Suppressor macrophage treated with lipopolysaccharide for 1 hour (primary cell): ENCODE measurements around the gene ACP3.
A peak's percentile ranks its signal among the peaks of the same experiment; 100 is the strongest.

Experiments
- DNase-seq, 3 donors: peaks; one replicate each; pipeline ENCODE4 v3.0.0-alpha.2; 2020 to 2022

The ACP3 gene

DNA sequence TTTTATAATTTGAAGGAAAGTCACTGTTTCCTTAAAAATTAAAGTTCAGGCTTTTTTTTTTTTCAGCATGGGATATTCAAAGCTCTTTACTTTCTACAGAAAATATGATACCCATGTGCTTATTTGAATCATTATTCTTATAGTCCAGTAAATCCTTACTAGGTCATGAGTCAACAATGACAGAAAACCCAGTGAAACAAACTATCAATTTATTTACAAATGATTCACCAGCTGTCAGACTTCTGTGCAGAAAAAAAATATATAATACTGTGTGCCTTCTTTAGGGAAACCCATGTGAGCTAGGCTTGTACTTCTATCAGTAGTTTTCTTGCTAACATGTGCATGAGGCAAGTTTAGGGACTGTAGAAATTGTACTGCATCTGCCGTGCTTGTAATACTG lies 1.2 kb downstream of the ACP3 start:
- peak; percentile 16 to 74 (median 65) for DNase-seq

DNA sequence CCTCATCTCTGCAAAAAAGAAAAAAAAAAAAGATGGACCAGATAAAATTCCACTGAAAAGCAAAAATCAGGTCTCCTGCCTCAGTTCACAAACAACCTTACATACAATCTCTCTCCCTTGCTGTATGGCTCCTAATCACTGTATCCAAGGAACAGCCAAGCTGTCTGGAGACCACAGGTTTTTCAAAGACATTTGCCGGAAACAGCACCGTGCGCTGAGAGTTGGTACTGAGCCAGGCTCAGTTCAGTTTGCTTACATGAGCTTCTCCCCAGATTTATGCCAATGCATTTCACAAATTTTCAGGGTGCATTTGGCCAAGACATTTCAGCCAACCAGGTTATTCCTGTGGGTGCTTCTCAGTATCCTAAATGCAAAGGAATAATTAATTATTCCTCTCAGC lies 4.1 kb downstream of the ACP3 start:
- no peak for DNase-seq

GRCh38 chr3:132325103-132325606 lies 7.9 kb downstream of the ACP3 start:
- no peak for DNase-seq

DNA sequence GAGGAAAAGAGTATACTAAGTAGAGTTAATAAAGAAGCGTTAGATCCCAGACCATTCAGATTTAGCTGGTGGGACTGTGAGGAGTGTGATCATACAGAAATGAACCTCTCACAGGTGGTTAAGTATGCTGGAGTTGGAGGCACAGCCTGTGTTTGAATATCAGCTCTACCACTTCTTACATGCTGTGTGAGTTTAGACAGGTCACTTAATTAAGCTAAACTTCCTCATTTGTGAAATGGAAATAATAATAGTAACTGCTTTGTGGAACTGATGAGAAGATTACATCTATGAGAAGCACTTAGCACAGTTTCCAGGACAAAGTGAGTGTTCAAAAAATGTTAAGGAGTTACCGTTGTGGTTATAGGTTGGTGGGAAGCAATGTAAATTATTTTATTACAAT lies 8.4 kb downstream of the ACP3 start:
- peak in 1 of 3 donors; percentile 5 for DNase-seq

- no peak for DNase-seq
Measured at GRCh38 chr3:132326251-132326650, 9.0 kb downstream of the ACP3 start.

DNA sequence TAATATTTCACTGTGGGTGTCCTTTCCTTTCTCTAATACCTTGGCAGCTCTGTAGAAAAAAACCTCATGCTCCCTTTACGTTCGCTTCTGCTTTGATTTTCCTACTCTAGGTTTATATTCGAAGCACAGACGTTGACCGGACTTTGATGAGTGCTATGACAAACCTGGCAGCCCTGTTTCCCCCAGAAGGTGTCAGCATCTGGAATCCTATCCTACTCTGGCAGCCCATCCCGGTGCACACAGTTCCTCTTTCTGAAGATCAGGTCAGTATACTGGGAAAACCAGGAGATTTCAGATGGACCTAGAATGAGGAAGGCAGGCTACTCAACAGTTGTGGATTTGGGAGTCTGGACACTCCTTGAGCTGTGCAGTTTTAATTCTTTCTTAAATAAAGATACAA lies 14.9 kb downstream of the ACP3 start:
- DNase-seq = no peak

- DNase-seq = no peak
Measured at GRCh38 chr3:132332508-132332907, 15.3 kb downstream of the ACP3 start.

GRCh38 chr3:132341746-132342145 lies 24.5 kb downstream of the ACP3 start:
- DNase-seq = no peak

- no peak for DNase-seq
Measured at GRCh38 chr3:132342183-132342582, 25.0 kb downstream of the ACP3 start.

DNA sequence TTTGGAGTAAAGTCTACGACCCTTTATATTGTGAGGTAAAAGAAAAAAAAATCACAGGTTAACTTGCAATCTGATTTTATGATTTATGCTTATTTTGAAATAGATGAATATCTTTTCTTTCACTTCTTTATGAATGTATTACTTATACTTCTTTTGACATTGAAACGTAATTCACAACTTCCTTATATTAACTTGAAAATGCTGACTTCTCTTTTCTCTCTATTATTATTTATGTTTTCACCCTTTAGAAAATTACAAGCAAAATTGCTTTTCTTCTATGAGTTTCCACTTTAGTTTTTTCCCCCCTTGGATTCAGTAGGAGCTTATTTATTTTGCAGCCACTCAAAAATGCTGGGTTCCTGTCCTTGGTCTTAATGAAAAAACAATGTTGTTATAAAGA lies 25.4 kb downstream of the ACP3 start:
- peak in 2 of 3 donors; percentile 37 to 38 for DNase-seq

GRCh38 chr3:132343018-132343612 lies 25.9 kb downstream of the ACP3 start:
- DNase-seq = peak; percentile 77 to 87 (median 85)

DNA sequence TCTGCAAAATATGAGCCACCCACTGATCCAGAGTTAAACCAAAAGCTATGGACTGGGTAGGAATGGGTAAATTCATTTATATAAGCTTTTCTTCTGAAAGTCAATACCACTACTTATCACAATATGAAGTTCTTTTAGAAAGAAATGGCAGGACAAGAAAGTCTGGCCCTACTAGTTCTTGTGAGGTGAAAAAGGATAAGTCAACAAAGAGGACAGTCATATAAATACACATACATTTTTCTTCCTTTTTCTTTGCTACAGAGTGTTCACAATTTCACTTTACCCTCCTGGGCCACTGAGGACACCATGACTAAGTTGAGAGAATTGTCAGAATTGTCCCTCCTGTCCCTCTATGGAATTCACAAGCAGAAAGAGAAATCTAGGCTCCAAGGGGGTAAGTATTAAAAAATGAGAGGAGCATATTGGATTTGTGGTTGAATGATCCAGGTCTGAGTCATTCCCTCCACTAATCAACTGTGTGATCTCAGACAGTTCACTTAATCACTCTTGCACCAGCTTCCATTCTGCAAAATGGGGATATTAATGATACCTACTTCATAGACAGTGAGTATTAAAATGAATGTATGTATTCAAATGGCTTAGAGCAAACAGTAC lies 27.6 kb downstream of the ACP3 start:
- peak in 2 of 3 donors; percentile 14 to 30 for DNase-seq

DNA sequence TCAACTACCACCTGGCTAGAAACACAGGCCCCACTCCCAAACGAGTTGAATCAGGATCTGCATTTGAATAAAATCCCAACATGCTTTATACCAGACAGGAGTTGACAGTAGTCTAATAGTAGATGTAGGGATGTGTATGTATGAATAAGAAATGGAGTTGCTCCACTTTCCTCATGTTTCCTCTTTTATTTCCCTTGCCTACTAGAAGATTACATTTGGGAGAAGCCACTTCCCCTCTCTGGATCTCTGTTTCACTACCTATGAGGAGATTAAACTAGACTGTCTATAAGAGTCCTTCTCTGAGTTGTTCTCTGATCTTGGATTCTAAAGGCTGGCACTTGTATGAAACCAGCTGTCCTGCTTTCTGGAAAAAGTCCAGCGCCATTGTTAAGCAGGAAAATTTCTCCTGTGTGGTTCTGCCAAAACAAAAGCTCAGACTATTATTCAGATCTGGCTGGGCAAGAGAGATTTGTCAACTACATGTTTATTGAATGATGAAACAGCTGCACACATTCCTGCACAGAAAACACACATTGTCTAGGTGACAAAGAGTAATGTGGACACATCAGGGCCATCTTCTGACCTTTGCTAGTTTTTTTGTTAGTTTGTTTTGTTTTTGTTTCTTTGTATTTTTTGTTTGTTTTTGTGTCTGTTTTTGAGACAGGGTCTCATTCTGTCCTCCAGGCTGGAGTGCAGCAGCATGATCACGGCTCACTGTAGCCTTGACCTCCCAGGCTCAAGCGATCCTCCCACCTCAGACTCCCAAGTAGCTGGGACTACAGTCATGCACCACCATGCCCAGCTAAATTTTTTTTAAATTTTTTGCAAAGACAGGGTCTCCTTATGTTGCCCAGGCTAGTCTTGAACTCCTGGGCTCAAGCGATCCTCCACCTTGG lies 29.9 kb downstream of the ACP3 start:
- peak; percentile 13 to 38 (median 38) for DNase-seq

DNA sequence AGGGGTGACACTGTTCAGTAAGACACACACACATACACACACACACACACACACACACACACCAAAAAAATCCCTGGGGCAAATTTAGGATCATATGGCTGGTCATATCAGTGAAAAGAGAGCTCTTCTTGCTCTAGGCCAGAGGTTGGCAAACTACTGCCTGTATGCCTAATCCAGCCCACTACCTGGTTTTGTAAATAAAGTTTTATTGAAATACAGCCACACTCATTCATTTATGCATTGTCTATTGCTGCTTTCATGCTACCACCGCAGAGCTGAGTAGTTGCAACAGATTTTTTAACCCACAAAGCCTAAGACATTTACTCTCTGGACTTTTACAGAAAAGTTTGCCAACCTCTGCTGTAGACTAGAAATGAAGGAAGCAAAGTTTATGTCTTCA lies 30.6 kb downstream of the ACP3 start:
- DNase-seq = no peak

GRCh38 chr3:132348531-132348930 lies 31.3 kb downstream of the ACP3 start:
- no peak for DNase-seq

GRCh38 chr3:132350814-132351213 lies 33.6 kb downstream of the ACP3 start:
- no peak for DNase-seq

GRCh38 chr3:132351222-132351806 lies 34.1 kb downstream of the ACP3 start:
- no peak for DNase-seq

GRCh38 chr3:132352556-132353143 lies 35.4 kb downstream of the ACP3 start:
- DNase-seq = peak; percentile 81 to 87 (median 84)

GRCh38 chr3:132354916-132355702 lies 37.9 kb downstream of the ACP3 start:
- no peak for DNase-seq

- DNase-seq = no peak
Measured at GRCh38 chr3:132356568-132356967, 39.4 kb downstream of the ACP3 start.

DNA sequence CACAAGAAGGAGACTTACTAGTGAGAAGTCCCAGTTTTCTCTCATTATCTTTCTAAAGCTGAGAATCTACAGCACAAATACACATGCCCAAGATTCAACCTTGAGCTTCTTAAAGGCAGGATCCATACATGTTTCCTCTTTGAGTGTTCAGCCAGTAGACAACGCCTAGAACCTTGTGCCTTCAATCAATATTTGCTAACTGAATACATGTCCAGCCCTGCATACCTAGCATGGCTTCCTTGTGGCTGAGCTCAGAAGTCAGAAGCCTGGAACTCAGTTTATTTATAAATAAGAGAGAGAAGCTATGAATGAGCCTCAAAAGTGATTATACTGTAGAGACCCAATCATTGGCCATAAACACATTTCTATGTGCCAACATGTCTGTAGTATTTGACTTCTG lies 43.5 kb downstream of the ACP3 start:
- no peak for DNase-seq

- no peak for DNase-seq
Measured at GRCh38 chr3:132362329-132362728, 45.1 kb downstream of the ACP3 start.
